DND-41 (cell line): Measurements from ENCODE around the gene CTPS2.

ENCODE experiments used
- EZH2 ChIP-seq: IDR thresholded peaks from 3 replicates; pipeline ENCODE4 v1.6.1; 2012; ENCODE audit warnings: borderline replicate concordance, low read depth, mild to moderate bottlenecking, moderate library complexity, low read length, inconsistent platforms; ENCODE audit not compliant: severe bottlenecking
- TF ChIP-seq, protein P1 (sequence below): IDR thresholded peaks from 2 replicates; pipeline ENCODE4 v1.5.1; 2012; ENCODE audit warnings: borderline replicate concordance, low read length, moderate library complexity, mild to moderate bottlenecking; ENCODE audit not compliant: poor library complexity, severe bottlenecking; ENCODE audit errors: extremely low read depth

DNA sequence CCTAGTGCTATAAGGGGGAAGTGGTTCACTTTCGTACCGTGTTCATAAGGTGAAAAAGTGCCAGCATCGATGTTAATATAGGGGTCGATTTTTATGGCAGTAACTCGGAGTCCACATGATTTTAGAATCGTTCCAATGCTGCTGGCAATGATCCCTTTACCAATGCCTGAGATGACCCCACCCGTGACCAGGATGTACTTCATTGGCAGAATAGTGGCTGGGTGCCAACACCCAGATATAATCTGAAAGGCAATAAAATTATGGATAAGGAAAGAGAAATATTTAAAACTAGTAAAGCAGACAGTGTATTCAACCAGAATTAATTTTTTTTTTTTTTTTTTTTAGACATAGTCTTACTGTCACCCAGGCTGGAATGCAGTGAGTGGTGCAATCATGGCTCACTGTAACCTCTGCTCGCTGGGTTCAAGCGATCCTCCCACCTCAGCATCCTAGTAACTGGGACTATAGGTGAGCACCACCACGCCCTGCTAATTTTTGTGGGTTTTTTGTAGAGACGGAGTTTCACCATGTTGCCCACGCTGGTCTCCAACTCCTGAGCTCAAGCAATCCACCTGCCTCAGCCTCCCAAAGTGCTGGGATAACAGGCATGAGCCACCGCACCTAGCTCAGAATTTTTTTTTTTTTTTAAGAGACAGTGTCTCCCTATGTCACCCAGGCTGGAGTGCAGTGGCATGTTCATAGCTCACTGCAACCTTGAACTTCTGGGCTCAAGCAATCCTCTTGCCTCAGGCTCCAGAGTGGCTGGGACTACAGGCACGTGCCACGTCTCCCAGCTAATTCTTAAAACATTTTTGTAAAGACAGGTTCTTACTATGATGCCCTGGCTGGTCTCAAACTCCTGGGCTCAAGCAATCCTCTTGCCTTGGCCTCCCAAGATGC, 9.5 kb downstream of the CTPS2 start:
- TF ChIP-seq, protein P1, sequence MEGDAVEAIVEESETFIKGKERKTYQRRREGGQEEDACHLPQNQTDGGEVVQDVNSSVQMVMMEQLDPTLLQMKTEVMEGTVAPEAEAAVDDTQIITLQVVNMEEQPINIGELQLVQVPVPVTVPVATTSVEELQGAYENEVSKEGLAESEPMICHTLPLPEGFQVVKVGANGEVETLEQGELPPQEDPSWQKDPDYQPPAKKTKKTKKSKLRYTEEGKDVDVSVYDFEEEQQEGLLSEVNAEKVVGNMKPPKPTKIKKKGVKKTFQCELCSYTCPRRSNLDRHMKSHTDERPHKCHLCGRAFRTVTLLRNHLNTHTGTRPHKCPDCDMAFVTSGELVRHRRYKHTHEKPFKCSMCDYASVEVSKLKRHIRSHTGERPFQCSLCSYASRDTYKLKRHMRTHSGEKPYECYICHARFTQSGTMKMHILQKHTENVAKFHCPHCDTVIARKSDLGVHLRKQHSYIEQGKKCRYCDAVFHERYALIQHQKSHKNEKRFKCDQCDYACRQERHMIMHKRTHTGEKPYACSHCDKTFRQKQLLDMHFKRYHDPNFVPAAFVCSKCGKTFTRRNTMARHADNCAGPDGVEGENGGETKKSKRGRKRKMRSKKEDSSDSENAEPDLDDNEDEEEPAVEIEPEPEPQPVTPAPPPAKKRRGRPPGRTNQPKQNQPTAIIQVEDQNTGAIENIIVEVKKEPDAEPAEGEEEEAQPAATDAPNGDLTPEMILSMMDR = no peak
- no peak for TF ChIP-seq EZH2
